OCI-LY1 (cell line): Measurements from ENCODE around the gene ACAP2.
"Not testable (repeated sequence)": the region's sequence is repeated elsewhere in the genome, so short reads cannot be mapped to it uniquely, and the experiment has no call there.

Experiments used
- H2AFZ ChIP-seq: fragments of 200-600 bp; sonication (generic), shearing (Covaris generic); 2 replicates; pipeline ENCODE4 v1.6.0; 2014; ENCODE audit warnings: antibody characterized with exemption, mild to moderate bottlenecking, low read length
- H3F3A ChIP-seq: fragments of 200-600 bp; sonication (generic), shearing (Covaris generic); 2 replicates; pipeline ENCODE4 v1.6.0; 2014; ENCODE audit warnings: mild to moderate bottlenecking, antibody characterized with exemption, low read length, moderate library complexity; ENCODE audit not compliant: insufficient read depth
- H3K27ac ChIP-seq: fragments of 200-600 bp; sonication (generic); 2 replicates; pipeline ENCODE4 v1.5.1; 2014; ENCODE audit warnings: low read length, mixed run types, mild to moderate bottlenecking, low read depth; ENCODE audit not compliant: poor library complexity, severe bottlenecking
- H3K27me3 ChIP-seq: fragments of 200-600 bp; sonication (generic); 2 replicates; pipeline ENCODE4 v1.6.0; 2014; ENCODE audit warnings: antibody characterized with exemption, mild to moderate bottlenecking, low read length, moderate library complexity; ENCODE audit not compliant: insufficient read depth
- H3K36me3 ChIP-seq: fragments of 200-600 bp; sonication (generic); 2 replicates; pipeline ENCODE4 v1.6.1; 2014; ENCODE audit warnings: mild to moderate bottlenecking, antibody characterized with exemption, low read length, moderate library complexity, mixed read lengths; ENCODE audit not compliant: insufficient read depth
- H3K4me1 ChIP-seq: fragments of 200-600 bp; sonication (generic); 2 replicates; pipeline ENCODE4 v1.5.1; 2014; ENCODE audit warnings: mild to moderate bottlenecking, low read length, moderate library complexity; ENCODE audit not compliant: insufficient read depth, severe bottlenecking
- H3K4me2 ChIP-seq: fragments of 200-600 bp; sonication (generic), shearing (Covaris generic); 2 replicates; pipeline ENCODE4 v1.6.1; 2014; ENCODE audit warnings: low read length
- H3K4me3 ChIP-seq: fragments of 200-600 bp; sonication (generic); 2 replicates; pipeline ENCODE4 v1.5.1; 2014; ENCODE audit warnings: low read length, low read depth, mild to moderate bottlenecking, mixed read lengths; ENCODE audit not compliant: poor library complexity, severe bottlenecking
- H3K79me2 ChIP-seq: fragments of 200-600 bp; shearing (Covaris generic); 2 replicates; pipeline ENCODE4 v1.6.1; 2016; ENCODE audit warnings: mixed run types, low read length, mixed read lengths; ENCODE audit not compliant: insufficient read depth
- H3K9ac ChIP-seq: fragments of 200-600 bp; sonication (generic), shearing (Covaris generic); 2 replicates; pipeline ENCODE4 v1.6.1; 2014; ENCODE audit warnings: mild to moderate bottlenecking, low read length, mixed read lengths
- H3K9me2 ChIP-seq: fragments of 200-600 bp; sonication (generic), shearing (Covaris generic); 2 replicates; pipeline ENCODE4 v1.6.1; 2014; ENCODE audit warnings: low read depth, mild to moderate bottlenecking, low read length, mixed read lengths
- H3K9me3 ChIP-seq: fragments of 200-600 bp; shearing (Covaris generic); 2 replicates; pipeline ENCODE4 v1.6.1; 2014; ENCODE audit warnings: low read length, mixed read lengths
- H4K20me1 ChIP-seq: fragments of 200-600 bp; sonication (generic), shearing (Covaris generic); 2 replicates; pipeline ENCODE4 v1.6.0; 2016; ENCODE audit warnings: mild to moderate bottlenecking, low read length; ENCODE audit not compliant: insufficient read depth
- CTCF ChIP-seq: fragments of 200-600 bp; sonication (generic), shearing (Covaris generic); IDR thresholded peaks from 2 replicates; pipeline ENCODE4 v1.5.1; 2017; ENCODE audit warnings: mild to moderate bottlenecking, antibody characterized with exemption, low read length, moderate library complexity, mixed read lengths
- EZH2 ChIP-seq: fragments of 200-600 bp; sonication (generic), shearing (Covaris generic); IDR thresholded peaks from 2 replicates; pipeline ENCODE4 v1.8.0; 2017; ENCODE audit warnings: borderline replicate concordance, mixed run types, mild to moderate bottlenecking, antibody characterized with exemption, low read length, moderate library complexity, mixed read lengths

The ACAP2 gene

GRCh38 chr3:195466251-195466650, 23.4 kb upstream of the ACAP2 start:
- Histone ChIP-seq H3K79me2 (no peaks in the 10 kb centered on the region), H3K4me3 (no peak overlapping the region), H3K36me3 (no peaks in the 10 kb centered on the region; the same call in 1 of the 2 replicates), H3F3A (no peaks in the 10 kb centered on the region), H3K4me2 (no peak overlapping the region), H3K27ac (no peak overlapping the region), H3K4me1 (no peaks in the 10 kb centered on the region), H3K9me3 (peaks cover 30% of the 10 kb centered on the region), H3K27me3 (peaks cover 12% of the 10 kb centered on the region; the same call in 1 of the 2 replicates), H2AFZ (no peak overlapping the region), H4K20me1 (no peaks in the 10 kb centered on the region), H3K9ac (no peak overlapping the region), H3K9me2 (no peaks in the 10 kb centered on the region)
- TF ChIP-seq CTCF (no peak), EZH2 (no peak)

GRCh38 chr3:195462922-195463321, 20.1 kb upstream of the ACAP2 start:
- H2AFZ ChIP-seq, H3K36me3 ChIP-seq, H3K4me2 ChIP-seq, H3K9me2 ChIP-seq, H3K9me3 ChIP-seq, H4K20me1 ChIP-seq, H3F3A ChIP-seq, H3K27me3 ChIP-seq, H3K79me2 ChIP-seq, H3K4me3 ChIP-seq, H3K9ac ChIP-seq, H3K27ac ChIP-seq: not testable (repeated sequence)
- H3K4me1 ChIP-seq, result peaks cover 13% of the 10 kb centered on the region

GRCh38 chr3:195462308-195462610, 19.4 kb upstream of the ACAP2 start:
- Histone ChIP-seq H3K27me3 (no peaks in the 10 kb centered on the region), H3K9me2 (no peaks in the 10 kb centered on the region), H3K9ac (no peak overlapping the region), H3K27ac (no peak overlapping the region), H3K4me2 (no peak overlapping the region), H3K4me1 (peaks cover 13% of the 10 kb centered on the region), H3K79me2 (no peaks in the 10 kb centered on the region), H3F3A (no peaks in the 10 kb centered on the region), H2AFZ (no peak overlapping the region), H3K36me3 (no peaks in the 10 kb centered on the region), H4K20me1 (no peaks in the 10 kb centered on the region), H3K4me3 (no peak overlapping the region), H3K9me3 (no peaks in the 10 kb centered on the region)
- TF ChIP-seq CTCF, result no peak
- no peak for TF ChIP-seq EZH2

GRCh38 chr3:195461594-195462307, 18.9 kb upstream of the ACAP2 start:
- Histone ChIP-seq H3K9ac (no peak overlapping the region), H3K36me3 (no peaks in the 10 kb centered on the region), H3K4me3 (no peak overlapping the region), H3K9me3 (no peaks in the 10 kb centered on the region), H3F3A (no peaks in the 10 kb centered on the region), H3K27ac (no peak overlapping the region), H3K79me2 (no peaks in the 10 kb centered on the region), H3K27me3 (no peaks in the 10 kb centered on the region), H4K20me1 (no peaks in the 10 kb centered on the region), H3K4me1 (peaks cover 13% of the 10 kb centered on the region), H3K9me2 (no peaks in the 10 kb centered on the region), H3K4me2 (no peak overlapping the region), H2AFZ (no peak overlapping the region)
- TF ChIP-seq CTCF, result no peak
- no peak for TF ChIP-seq EZH2
